NK-92 treated with Interleukin-12 subunit alpha and Interleukin-12 subunit beta, amount 100 ng/mL, for 24 hours (cell line): ENCODE data around the gene OLFML1.

Experiments used
- DNase-seq: peaks from one replicate; lab custom pipeline; 2025; lab: John Stamatoyannopoulos, UW

OLFML1 gene

GRCh38 chr11:7532405-7533145 lies 47.3 kb downstream of the OLFML1 start:
- DNase-seq, result no peak

GRCh38 chr11:7533199-7534041 lies 48.1 kb downstream of the OLFML1 start:
- DNase-seq, result no peak

GRCh38 chr11:7534042-7534378 lies 48.7 kb downstream of the OLFML1 start:
- no peak for DNase-seq

- no peak for DNase-seq
Observed at GRCh38 chr11:7536100-7536499, 50.8 kb downstream of the OLFML1 start.

GRCh38 chr11:7537265-7537664 lies 52.0 kb downstream of the OLFML1 start:
- no peak for DNase-seq

GRCh38 chr11:7538031-7538430 lies 52.7 kb downstream of the OLFML1 start:
- no peak for DNase-seq

GRCh38 chr11:7538466-7539454 lies 53.5 kb downstream of the OLFML1 start:
- DNase-seq, result no peak

GRCh38 chr11:7540830-7541555 lies 55.7 kb downstream of the OLFML1 start:
- DNase-seq, result no peak

- no peak for DNase-seq
Observed at GRCh38 chr11:7543302-7543701, 58.0 kb downstream of the OLFML1 start.

GRCh38 chr11:7544021-7544420 lies 58.7 kb downstream of the OLFML1 start:
- DNase-seq, result no peak

GRCh38 chr11:7545611-7546010 lies 60.3 kb downstream of the OLFML1 start:
- DNase-seq, result no peak

- DNase-seq, result no peak
Observed at GRCh38 chr11:7546324-7546791, 61.1 kb downstream of the OLFML1 start.

- no peak for DNase-seq
Observed at GRCh38 chr11:7547687-7548086, 62.4 kb downstream of the OLFML1 start.

- no peak for DNase-seq
Observed at GRCh38 chr11:7548659-7549274, 63.5 kb downstream of the OLFML1 start.

- DNase-seq, result no peak
Observed at GRCh38 chr11:7549681-7550080, 64.4 kb downstream of the OLFML1 start.

- no peak for DNase-seq
Observed at GRCh38 chr11:7551571-7551970, 66.3 kb downstream of the OLFML1 start.

GRCh38 chr11:7552666-7553065 lies 67.4 kb downstream of the OLFML1 start:
- DNase-seq, result no peak

GRCh38 chr11:7555052-7555699 lies 69.9 kb downstream of the OLFML1 start:
- no peak for DNase-seq

GRCh38 chr11:7558046-7558445 lies 72.7 kb downstream of the OLFML1 start:
- DNase-seq, result no peak
